ENCODE data around the gene CCT6A.
"Not testable (repeated sequence)": the region's sequence is repeated elsewhere in the genome, so short reads cannot be mapped to it uniquely, and the experiment has no call there.

CCT6A gene

DNA sequence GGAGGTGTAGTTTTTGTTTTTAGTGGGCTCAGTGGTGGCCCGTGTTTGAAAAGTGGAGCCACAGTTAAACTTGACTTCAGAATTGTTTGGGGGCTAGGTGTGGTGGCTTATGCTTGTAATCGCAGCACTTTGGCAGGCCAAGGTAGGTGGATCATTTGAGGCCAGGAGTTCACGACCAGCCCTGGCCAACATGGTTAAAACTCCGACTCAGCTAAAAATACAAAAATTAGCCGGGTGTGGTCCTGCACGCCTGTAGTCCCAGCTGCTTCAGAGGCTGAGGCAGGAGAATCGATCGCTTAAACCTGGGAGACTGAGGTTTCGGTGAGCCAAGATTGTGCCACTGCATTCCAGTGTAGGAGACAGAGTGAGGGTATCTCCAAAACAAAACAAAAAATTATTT, 1.8 kb downstream of the CCT6A start:
- DNase-seq (ENCODE audit: low spot score), result no peak

DNA sequence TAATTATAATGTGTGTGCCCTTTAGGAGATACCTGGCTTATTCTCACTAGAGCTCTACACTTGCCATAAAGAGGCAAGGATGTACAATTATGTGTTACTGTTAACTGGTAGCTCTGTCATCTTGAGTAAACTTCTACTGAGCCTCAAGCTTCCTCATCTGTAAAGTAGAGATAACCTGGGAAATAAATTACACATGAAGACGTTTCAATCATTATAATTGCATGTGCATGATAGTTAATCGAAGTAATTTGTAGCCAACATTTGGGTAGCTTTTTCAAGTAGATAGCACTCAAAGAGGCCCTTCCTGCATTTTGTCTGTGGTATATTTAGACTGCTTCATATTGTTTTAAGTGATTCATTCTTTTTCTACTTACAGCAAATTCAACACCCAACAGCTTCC, 2.4 kb downstream of the CCT6A start:
- DNase-seq (ENCODE audit: low spot score), result no peak

DNA sequence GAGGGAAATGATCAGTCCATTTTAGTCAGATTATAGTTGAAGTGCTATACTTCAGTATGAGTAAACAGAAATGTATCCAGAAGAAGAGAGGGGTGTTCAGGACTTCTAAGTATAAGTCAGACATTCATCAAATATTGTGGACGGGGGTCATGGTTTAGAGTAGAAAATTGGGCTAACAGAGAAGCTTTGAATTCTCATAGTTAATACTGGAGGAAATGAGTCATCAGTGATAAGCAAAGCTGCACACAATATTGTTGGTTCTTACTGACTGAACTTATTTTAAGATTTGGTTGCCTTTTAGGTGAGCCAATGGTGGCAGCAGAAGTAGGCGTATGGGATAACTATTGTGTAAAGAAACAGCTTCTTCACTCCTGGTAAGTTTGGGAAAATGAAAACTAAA, 10.8 kb downstream of the CCT6A start:
- no peak for DNase-seq (ENCODE audit: low spot score)

DNA sequence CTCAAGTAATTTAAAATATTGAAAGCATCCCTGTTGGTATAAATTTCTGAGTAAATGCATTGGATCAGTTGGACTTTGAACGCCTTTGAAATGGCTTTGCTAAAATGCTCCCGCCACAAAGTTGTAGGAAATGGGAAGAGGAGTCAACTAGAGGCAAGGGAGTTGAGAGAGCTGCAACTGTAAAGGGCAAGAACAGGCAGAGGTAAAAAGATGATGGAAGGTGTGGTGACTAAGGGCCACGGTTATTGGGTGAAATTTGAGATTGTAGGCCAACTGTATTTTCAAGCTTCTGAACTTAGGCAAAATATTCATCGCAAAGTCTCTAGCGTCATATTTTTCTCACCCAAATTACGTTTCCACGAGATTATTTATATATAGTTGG, 11.9 kb downstream of the CCT6A start:
- no peak for DNase-seq (ENCODE audit: low spot score)

DNA sequence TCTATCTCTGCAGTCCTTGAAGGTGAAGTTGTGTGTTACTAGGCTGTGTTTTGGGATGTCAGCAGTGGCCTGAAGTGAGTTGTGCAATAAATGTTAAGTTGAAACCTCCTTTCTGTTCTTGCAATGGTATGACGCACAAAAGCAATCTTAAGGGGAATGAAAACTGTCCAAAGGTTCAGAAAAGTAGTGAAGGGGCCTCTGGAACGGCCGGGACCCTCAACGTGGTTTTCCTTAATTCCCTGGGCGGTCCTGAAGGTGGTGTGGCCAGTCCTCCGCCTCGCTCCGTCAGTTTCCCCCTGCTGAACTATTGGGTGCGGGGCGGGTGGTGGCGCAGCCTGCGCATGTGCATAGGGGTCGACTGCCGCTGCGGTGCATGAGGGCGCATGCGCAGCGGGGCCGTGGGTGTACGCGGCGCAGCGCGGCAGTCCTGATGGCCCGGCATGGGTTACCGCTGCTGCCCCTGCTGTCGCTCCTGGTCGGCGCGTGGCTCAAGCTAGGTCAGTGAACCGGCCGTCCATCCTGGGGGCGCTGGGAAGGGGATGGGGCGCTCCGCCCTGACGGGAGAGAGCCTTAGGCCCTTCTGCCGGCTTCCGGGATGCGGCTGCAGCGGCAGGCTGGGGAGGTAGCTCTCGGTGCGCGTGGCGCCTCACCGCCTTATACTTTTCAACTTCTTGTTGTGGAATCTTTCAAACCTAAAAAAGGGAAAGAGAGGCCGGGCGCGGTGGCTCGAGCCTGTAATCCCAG, 12.5 kb downstream of the CCT6A start, which contains the start of gene SUMF2:
TSS of gene SUMF2 (plus strand) at position 405 of the 744 bp plus-strand sequence. CDS start at position 431, 26 bp downstream.
- peak; percentile 95 for DNase-seq (ENCODE audit: low spot score)

DNA sequence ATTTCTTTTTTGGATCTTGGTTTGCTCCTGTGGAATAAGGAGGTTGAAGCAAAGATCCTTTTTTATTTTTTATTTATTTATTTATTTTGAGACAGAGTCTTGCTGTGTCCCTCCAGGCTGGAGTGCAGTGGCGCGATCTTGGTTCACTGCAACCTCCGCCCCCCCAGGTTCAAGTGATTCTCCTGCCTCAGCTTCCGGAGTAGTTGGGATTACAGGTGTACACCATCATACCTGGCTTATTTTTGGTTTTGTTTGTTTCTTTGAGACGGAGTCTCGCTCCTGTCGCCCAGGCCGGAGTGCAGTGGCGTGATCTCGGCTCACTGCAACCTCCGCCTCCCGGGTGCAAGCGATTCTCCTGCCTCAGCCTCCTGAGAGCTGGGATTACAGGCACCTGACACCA, 14.8 kb downstream of the CCT6A start:
- not testable (repeated sequence) for DNase-seq (ENCODE audit: low spot score)

DNA sequence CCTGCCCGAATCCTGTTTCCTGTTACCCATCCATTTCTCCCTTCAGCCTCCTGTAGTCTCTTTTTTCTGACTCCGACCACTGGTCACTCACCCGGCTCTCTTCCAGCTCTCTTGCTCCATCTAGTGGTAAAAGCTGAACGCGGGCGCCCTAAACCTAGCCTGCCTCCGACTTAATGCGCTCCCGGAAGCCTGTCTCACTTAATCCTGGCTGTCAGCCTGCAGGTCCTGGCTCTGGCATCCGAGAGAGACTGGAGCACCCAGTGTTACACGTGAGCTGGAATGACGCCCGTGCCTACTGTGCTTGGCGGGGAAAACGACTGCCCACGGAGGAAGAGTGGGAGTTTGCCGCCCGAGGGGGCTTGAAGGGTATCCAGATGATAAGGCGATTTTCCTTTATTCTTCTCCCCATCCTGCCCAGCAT, 22.8 kb downstream of the CCT6A start:
- peak; percentile 81 for DNase-seq (ENCODE audit: low spot score)

DNA sequence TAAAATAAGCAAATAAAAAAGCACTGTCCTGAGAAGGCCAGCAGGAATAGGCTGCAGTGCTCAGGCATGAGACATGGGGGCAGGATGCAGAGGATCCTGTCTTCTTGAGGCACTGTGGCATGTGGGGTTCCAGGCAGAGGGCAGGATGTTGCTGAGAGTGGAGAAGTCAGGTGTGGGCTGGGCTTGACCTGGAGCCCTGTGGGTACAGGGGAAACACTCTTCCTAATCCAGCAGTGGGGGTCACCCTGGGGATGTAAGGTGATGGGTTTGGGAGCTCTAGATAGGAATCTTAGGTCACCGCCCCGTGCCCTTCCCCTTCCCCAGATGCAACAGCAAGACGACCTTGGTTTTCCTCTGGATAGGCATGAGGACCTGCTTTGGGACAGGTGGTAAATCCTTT, 26.1 kb downstream of the CCT6A start:
- DNase-seq (ENCODE audit: low spot score), result peak; percentile 33

DNA sequence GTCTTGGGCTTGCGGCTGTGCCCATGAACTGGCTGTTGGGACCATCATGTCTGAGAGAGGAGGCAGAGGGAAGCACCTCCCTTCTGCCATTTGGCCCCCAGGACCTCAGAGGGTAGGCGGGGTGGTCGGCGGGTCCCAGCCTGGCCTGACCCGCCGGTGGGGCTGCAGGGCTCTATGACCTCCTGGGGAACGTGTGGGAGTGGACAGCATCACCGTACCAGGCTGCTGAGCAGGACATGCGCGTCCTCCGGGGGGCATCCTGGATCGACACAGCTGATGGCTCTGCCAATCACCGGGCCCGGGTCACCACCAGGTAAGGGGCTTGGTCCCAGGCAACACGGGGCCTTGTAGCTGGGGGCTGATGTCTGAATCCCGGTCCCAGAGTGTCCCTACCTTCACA, 26.6 kb downstream of the CCT6A start:
- no peak for DNase-seq (ENCODE audit: low spot score)

DNA sequence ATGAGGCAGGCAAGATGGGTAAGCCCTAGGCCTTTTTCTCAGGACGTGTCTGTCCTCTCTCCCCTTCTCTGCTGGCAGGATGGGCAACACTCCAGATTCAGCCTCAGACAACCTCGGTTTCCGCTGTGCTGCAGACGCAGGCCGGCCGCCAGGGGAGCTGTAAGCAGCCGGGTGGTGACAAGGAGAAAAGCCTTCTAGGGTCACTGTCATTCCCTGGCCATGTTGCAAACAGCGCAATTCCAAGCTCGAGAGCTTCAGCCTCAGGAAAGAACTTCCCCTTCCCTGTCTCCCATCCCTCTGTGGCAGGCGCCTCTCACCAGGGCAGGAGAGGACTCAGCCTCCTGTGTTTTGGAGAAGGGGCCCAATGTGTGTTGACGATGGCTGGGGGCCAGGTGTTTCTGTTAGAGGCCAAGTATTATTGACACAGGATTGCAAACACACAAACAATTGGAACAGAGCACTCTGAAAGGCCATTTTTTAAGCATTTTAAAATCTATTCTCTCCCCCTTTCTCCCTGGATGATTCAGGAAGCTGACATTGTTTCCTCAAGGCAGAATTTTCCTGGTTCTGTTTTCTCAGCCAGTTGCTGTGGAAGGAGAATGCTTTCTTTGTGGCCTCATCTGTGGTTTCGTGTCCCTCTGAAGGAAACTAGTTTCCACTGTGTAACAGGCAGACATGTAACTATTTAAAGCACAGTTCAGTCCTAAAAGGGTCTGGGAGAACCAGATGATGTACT, 28.1 kb downstream of the CCT6A start:
- DNase-seq (ENCODE audit: low spot score), result no peak

DNA sequence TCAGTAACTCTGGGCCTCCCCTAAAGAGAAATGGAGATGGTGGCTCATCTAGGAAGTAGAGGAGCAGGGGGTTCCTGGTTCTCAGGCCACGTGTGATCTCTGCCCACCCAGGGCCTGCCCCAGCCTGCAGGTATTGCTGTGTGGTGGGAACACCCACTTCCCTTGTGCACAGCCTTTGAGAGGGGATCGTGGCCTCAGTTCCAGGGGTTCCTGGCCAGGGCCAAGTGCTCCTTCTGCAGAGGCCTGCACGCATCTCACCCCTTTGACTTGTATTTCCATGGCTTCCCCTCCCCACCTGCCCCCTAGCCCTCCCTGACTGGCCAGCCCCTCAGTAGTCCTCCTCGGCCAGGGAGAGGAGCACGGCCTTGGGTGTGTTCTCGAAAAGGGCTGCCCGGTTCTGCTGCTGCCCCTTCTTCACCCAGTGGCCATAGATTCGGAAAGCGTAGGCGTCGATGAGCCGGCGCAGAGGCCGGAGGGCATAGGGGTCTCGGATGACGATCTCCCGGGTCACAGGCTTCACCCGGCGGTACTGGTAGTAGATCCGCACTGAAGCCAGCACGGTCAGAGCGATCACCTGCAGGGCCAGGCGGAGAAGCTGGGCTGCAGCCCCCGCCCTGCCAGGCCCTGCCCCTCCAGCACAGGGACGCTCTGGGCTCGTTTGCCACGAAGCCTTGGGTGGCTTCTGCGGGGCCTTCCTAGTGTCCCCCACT, 29.3 kb downstream of the CCT6A start:
- DNase-seq (ENCODE audit: low spot score), result not testable (repeated sequence)

DNA sequence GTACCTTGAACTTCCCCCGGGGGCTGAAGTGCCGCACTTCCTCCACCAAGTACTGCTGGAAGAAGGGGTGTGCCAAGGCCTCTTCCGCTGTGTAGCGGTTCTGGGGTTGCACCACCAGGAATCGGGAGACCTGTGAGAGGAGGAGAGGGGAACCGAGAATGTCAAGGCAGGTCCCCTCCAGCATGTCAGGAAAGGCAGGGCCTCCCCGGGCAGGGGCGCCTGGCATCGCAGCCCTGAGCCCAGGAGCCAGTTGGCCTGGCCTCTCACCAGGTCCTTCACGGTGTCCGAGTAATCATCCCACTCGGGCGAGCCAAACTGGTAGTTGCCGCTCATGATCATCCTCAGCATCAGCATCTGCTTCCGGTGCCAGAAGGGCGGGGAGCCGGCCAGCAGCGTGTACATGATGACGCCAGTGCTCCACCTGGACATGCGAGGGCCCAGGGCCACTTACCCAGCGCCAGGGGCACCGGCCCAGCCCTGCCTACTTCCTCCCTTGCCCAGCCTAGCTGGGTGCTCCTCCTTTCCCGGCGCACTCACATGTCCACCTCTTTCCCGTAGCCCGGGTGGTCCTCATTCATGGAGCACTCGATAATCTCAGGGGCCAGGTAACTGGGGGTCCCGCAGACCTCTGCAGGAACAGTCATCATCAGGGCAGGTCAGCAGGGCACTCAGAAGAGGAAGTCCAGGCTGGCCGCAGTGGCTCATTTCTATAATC, 30.2 kb downstream of the CCT6A start:
- DNase-seq (ENCODE audit: low spot score), result no peak

DNA sequence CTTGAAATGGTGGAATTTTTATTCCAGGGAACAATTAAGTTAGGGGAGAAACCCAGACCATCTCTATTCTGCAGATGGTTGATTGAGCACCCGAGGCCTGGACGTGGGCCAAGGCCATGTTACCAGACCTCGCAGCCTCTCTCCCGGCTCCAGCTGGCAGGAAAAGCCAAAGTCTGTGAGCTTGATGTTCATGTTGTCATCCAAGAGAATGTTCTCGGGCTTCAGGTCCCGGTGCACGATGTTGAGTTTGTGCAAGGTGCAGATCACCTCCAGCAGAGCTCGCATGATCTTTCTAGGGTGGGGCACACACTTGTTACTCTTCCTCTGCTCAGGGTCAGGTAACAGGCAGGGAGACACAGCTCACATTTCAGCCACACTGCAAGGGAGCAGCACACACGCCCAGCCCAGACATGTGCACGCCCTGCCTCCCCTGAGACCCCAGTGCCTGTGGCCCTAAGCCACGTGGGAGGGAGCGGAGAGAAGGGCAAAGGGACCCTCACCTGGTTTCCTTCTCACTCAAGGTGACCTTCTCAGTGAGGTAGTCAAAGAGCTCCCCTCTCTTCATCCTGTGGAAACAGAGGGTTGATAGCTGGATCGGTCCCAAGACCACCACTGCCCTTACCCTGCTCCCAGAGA, 31.7 kb downstream of the CCT6A start:
- peak; percentile 64 for DNase-seq (ENCODE audit: low spot score)

DNA sequence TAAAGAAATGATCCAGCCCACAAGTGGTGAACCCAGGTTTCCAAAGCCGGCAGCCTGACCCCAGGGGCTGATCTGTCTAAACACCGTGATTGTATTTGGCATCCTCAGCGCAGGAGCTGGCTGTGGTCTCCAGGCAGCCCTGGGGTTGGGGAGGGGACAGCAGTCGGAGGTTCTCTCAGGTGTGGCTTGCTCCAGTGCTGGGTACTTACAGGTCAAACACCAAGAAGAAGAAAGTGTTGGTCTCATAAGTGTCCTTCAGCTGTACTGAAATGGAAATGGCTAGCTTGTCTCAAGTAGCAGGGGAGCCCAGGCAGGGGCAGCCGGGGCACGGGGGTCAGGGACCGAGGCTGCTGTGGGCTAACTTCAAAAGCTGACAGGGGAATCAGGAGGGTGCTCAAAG, 35.2 kb downstream of the CCT6A start:
- no peak for DNase-seq (ENCODE audit: low spot score)

DNA sequence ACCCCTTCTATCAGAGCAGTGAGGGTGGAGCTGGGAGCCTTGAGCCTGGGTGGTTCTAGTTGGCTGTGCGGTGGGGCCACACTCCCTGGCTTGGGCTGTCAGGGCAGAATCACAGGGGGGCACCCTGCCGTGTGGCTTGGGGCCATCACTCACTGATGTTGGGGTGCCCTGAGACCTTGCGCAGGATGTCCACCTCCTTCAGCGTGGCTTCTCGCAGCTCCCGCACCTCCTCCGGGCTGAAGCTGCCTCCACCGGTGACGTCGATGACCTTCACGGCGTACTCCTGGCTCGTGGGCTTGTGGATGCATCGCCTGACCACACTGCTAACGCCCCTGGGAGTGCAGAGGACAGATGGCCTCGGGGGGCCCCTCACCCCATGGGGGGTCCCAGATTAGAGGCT, 35.9 kb downstream of the CCT6A start:
- no peak for DNase-seq (ENCODE audit: low spot score)

DNA sequence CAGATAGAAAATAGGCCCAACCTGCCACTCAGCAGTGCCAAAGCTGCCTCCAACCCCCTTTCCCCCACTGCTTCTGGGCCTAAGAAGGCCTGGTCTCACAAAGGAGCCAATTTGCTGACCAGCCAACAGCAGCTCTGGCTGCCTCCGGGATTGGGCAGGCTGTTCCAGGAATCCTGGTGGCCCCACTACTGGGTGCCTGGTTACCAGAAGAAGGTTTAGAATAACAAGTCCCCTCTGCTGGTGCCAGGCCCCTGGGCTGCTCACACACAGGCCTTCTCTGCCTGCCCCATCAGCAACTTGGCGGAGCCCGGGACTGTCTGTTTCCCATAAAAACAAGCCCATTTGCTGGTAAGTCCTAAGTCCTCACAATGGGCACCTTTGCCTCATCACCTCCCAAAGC, 40.0 kb downstream of the CCT6A start:
- no peak for DNase-seq (ENCODE audit: low spot score)

DNA sequence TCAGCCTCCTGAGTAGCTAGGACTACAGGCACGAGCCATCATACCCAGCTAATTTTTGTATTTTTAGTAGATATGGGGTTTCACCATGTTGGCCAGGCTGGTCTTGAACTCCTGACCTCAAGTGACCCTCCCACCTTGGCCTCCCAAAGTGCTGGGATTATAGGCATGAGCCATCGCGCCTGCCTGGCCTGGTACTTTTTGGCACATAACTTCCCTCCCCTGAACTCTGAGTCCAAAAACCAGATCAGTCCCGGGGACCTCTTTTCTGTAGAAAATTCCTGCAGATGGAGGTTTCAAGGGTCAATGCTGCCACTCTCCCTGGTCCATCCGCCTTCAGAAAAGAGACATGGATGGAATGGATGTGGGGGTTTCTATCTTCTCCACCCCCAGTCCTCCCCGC, 40.8 kb downstream of the CCT6A start:
- not testable (repeated sequence) for DNase-seq (ENCODE audit: low spot score)

DNA sequence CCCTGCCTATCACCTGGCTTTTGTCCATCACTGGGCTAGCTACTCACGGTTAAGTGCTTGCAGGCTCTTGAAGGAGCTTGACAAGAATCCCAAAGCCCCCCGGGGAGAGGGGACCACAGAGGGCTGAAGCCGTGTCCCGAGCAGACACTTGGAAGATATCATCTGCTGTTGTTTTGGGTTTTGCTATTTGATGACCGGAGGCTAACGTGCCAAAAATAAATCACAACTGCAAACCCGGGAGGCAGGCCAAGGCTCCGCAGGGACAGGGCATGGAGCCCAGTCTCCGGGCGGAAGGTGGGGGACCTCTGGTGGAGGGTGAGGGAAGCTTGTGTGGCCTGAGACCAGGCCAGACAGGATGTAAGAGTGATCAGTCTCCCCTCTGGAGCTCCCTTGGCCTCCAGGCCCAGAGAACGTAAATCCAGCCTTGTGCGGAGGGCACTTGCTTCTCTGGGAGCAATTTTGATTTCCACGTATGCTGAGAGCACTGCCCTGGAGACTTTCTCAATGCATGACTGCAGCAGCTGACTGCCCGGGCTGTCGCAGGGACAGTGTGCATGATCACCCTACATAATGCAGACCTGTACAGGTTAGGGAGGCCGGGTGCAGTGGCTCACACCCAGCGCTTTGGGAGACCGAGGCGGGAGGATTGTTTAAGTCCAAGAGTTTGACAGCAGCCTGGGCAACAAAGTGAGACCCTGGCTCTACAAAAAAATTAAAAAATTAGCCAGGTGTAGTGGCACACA, 41.4 kb downstream of the CCT6A start, which contains the start of gene PHKG1:
TSS of gene PHKG1 (minus strand) at position 164 of the 743 bp plus-strand sequence. CDS start 4,011 bp downstream, outside the sequence.
- peak; percentile 87 for DNase-seq (ENCODE audit: low spot score)

DNA sequence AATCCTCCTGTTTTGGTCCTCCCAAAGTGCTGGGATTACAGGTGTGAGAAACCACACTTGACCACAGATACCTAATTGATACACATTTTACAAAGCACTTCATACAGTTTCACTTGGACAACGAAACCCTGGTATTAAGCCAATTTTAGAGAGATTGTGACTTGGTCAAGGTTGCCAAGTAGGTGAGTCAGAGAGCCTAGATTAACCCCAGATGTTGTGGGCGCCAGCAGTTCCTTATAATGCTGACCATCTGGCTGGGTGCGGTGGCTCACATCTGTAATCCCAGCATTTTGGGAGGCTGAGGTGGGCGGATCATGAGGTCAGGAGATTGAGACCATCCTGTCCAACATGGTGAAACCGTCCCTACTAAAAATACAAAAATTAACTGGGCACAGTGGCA, 46.1 kb downstream of the CCT6A start:
- DNase-seq (ENCODE audit: low spot score), result no peak

DNA sequence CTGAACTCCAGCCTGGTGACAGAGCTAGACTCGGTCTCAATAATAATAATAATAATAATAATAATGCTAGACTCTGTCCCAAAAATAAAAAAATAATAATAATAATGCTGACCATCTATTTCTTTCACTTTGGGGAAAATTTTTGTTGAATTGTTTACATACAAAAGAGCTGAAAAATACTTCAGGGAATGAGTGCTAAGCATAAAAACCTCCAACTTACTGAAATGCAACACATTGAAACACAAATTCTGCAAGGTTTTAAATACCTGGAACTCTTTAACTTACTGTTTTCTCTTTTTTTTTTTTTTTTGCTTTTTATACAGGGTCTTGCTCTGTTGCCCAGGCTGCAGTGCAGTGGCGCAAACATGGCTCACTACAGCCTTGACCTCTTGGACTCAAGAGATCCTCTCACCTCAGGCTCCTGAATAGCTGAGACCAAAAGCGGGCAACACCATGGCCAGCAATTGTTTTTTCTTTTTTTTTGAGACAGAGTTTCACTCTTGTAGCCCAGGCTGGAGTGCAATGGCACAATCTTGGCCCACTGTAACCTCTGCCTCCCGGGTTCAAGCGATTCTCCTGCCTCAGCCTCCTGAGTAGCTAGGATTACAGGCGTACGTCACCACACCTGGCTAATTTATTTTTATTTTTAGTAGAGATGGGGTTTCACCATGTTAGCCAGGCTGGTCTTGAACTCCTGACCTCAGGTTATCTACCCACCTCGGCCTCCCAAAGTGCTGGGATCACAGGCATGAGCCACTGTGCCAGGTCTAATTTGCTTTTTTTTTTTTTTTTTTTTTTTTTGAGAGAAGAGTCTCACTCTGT, 46.8 kb downstream of the CCT6A start:
- DNase-seq (ENCODE audit: low spot score), result not testable (repeated sequence)
